Stimulated activated CD8-positive, alpha-beta memory T cell treated with anti-CD3 and anti-CD28 coated beads, Interleukin-2, amount 100 ng/mL, for 48 hours (primary cell): ENCODE results near the gene NTNG1.

Experiments used
- DNase-seq, 2 donors: peaks; one replicate each; pipeline ENCODE4 v3.0.0-alpha.2; 2020; ENCODE audit warnings: low read depth in 2 of 2

Gene NTNG1

DNA sequence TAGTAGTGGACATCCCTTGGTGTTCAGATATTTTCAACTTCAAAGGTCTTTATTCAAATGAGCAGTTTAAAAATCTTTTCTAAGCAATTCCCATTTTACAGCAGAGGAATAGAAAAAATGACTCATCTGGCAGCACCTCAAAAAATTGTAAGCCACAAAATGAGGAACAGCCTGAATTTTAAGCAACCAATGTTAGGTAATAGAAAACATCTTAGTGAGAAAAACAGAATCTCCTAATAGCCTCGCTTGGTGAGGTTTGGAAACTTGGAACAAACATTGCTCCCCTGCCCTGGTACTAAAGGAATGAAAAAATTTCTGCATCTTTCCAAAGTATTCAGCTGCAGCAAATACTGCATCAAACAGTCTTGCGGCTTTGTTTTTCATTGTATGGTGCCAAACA lies 264.4 kb downstream of the NTNG1 start:
- DNase-seq: no peak

- DNase-seq: no peak
These were observed 266.2 kb downstream of the NTNG1 start for GRCh38 chr1:107407011-107407410.

DNA sequence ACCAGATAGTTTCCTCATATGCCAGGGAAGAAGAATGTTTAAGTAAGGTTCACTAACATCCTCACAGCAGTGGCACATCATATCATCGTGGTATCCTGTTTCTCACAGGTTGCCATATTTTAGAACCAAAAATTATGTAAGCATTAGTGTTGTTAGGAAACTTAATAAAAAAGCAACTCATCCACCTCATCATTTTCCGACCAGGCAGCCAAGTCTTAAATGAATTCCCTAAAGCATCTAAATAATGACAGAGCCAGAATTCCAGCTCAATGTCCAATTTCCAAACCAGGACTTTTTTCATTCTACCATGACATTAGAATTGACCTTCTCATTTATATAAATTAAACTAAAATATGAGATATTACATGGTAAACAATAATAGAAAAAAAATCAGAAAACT lies 272.7 kb downstream of the NTNG1 start:
- no peak for DNase-seq

- no peak for DNase-seq
These were observed 273.1 kb downstream of the NTNG1 start for GRCh38 chr1:107413951-107414350.

DNA sequence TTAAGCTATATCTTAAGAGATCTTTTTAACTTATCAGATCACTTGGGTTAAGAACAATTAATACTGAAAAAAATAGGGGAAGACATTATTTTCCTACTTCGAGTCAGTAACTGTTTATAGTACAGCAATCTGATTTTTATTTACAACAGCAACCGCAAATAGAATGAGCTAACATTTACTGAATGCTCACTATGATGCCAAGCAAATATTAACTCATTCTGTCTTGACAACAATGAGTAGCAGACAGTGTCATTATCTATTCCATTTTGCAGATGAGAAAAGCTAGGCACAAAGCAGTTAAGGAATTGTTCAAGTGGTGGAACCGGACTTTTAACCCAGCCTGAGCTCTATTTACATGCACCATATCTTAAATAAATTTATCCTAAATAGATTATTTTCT lies 273.7 kb downstream of the NTNG1 start:
- no peak for DNase-seq

DNA sequence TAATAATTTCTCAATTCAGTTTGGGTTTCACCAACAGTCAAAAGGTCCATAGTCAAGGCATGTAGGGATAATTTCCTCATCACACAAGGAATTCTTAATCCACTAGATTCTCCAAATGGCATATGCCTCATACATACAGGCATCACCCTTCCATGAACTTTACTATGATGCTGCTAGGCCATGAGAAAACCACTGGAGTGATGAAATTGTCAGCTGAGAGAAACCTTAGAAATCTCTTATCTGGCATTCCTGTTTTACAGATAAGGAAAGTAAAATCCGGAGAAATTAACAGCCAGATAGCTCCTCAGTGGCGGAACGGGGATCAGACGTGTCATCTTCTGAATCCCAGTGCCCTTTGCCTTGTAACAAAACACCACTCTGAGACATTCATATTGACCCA lies 274.4 kb downstream of the NTNG1 start:
- DNase-seq: no peak

GRCh38 chr1:107419003-107419402 lies 278.2 kb downstream of the NTNG1 start:
- DNase-seq: no peak

- no peak for DNase-seq
These were observed 282.1 kb downstream of the NTNG1 start for GRCh38 chr1:107422901-107423300.

- no peak for DNase-seq
These were observed 289.8 kb downstream of the NTNG1 start for GRCh38 chr1:107430540-107431228.

DNA sequence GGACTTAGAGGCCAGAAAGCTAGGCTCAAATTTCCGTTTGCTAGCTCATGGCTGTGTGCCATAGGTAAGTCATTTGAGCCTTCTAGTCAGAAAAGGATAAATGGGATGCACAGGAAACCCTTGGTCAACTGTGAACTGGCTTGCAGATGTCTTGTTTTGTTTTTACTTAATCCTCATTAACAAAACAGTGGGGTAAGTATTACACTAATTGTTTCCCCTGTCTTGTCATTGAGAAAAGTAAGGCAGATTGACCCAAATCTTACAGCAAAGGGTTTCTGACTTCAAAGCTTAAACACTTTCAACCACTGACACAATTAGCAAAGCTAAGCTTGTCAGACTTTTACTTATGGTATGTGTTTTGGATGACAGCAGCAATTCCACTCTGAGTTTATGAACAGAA lies 291.3 kb downstream of the NTNG1 start:
- no peak for DNase-seq

- no peak for DNase-seq
These were observed 292.2 kb downstream of the NTNG1 start for GRCh38 chr1:107433068-107433467.

- no peak for DNase-seq
These were observed 293.0 kb downstream of the NTNG1 start for GRCh38 chr1:107433635-107434360.

- DNase-seq: no peak
These were observed 293.5 kb downstream of the NTNG1 start for GRCh38 chr1:107434361-107434693.

GRCh38 chr1:107436552-107437241 lies 295.9 kb downstream of the NTNG1 start:
- DNase-seq: no peak

DNA sequence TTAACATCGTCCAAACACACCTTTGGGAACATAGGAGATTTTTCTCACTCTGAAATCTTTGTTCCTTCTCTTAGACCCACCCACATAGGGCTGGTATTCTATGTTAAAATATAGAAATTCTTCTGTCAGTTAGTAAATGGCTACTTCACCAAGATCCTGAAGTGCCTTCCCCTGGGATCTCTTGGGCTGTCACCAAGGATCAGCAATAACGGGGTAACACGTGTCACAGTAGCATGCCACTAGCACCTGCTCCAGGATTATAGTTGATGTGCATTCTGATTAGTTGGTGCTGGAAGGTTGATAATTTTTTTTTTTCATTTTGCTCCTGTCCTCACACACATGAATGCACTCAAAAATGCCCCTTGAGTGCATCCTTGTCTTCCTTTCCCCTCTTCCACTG lies 298.7 kb downstream of the NTNG1 start:
- no peak for DNase-seq

GRCh38 chr1:107442551-107442950 lies 301.7 kb downstream of the NTNG1 start:
- no peak for DNase-seq

DNA sequence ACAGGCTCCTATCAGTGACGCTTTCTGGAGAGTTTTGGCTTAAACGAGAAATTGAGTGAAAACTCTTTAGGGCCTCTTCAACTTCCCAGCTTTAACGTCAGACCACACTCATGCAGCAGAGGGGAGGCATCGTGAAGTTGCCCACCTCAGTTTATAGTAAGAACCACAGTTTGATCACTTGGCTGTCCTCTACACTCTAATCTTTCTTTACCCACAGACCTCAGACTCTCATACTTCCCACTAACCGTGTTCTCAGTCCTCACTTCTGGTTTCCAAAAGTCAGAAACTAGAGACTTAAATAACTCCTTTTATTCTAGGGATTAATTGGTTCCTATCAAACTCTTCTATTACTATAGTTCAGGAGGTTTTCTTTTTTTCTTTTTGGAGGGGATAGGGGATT lies 302.2 kb downstream of the NTNG1 start:
- no peak for DNase-seq

DNA sequence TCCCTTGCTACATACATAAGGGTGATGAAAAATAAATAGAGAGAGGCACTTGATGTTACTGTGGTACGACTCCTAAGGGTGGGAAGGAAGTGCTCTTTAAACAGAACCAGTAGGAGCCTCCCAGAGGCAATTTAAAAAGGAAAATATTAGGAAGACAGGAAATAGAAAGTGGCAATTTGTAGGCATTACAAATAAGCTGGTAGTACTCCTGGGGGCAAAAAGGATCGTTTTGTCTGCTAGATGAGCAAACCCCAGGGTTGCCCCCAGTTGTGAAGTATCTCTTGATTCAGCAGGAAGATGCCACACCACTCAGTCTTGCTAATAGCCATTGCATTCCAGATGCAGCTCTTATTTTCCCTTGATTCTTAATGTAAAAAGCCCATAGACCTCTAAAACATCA lies 303.0 kb downstream of the NTNG1 start:
- no peak for DNase-seq

DNA sequence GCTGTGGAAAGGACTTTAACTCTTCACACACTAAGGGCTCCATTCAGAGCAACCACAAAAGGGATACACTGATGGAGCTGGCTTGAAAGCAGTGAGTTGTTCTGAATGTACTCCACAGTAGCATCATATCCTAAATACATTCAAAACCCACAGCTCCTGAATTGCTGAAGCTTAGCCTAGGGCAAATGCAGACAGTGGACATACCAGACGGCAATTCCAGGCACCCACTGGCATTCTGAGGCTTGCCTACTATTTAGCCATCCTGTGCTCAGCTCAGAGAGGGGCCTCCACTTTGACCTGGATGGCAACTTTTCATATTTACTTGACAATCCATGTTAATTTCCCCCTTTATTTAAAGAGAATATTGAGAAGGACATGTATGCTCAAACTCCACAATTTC lies 303.5 kb downstream of the NTNG1 start:
- no peak for DNase-seq

DNA sequence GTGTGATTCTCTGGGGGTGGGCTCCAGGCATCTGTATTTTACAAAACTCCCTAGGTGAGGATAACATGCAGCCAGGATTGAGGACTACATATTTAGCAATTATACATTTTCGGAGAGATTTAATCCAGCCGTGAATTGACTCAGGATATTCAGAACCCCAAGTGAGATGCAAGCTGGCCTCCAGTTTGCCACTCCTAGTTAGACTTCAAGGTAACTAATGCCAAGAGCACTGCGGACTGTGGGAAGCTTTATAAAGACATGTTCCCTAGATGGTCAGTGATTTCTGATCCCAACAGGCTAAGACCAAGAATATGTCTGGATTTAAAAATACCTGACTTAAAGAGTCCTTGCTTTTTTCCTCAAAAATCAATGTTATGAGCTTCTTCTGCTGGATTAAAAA lies 308.5 kb downstream of the NTNG1 start:
- no peak for DNase-seq

GRCh38 chr1:107450899-107451664 lies 310.2 kb downstream of the NTNG1 start:
- no peak for DNase-seq

DNA sequence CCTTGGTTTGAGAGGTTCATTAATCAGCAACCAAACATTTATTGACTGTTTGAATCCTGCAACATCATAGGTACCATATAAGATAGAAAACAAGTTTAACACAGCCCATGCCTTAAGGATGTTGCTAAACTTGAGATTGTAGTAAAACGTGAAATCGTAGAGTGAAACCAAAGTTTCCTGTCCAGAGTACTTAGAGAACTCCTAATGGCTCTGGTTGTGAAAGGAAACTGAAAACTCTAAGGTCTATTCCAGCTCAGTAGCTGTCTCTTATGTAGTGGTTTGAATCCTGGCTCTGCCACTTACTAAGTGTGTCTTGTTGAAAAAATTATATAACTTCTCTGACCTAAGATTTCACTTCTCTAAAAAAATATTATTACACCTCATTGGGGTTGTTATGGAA lies 310.9 kb downstream of the NTNG1 start:
- no peak for DNase-seq
